ENCODE data around the gene SETD4. TPM values are rescaled to one million over a fixed set of nuclear protein-coding genes. Genes with fewer than 3 reads are reported as not detected.

Gene SETD4
- total RNA-seq, 6 experiments from 2014 or later: 7.6 to 10.1 (median 8.7) TPM

GRCh38 chr21:36034211-36034913, 26.0 kb downstream of the SETD4 start:
- H3K4me3 Mint-ChIP-seq: no peak overlapping the region
- no peak for DNase-seq
- H3K27me3 Mint-ChIP-seq (ENCODE audit: insufficient read depth): no peaks in the 10 kb centered on the region; the same call in 1 of the 2 replicates
- no peak overlapping the region for H3K27ac Mint-ChIP-seq
- H3K4me1 Mint-ChIP-seq (ENCODE audit: low read depth): no peaks in the 10 kb centered on the region
- peaks cover 37% of the 10 kb centered on the region for H3K36me3 Mint-ChIP-seq (ENCODE audit: low read depth)
- no peaks in the 10 kb centered on the region for H3K9me3 Mint-ChIP-seq
- TF ChIP-seq CTCF (IDR thresholded peaks at IDR 0.05): no peak

GRCh38 chr21:36032647-36033406, 27.5 kb downstream of the SETD4 start:
- H3K36me3 Mint-ChIP-seq (ENCODE audit: low read depth): peaks cover 22% of the 10 kb centered on the region
- H3K4me1 Mint-ChIP-seq (ENCODE audit: low read depth): peaks cover 9% of the 10 kb centered on the region
- TF ChIP-seq CTCF (IDR thresholded peaks at IDR 0.05): no peak
- DNase-seq: no peak
- H3K27ac Mint-ChIP-seq: no peak overlapping the region
- H3K27me3 Mint-ChIP-seq (ENCODE audit: insufficient read depth): no peaks in the 10 kb centered on the region; the same call in 1 of the 2 replicates
- no peak overlapping the region for H3K4me3 Mint-ChIP-seq
- H3K9me3 Mint-ChIP-seq: no peaks in the 10 kb centered on the region

- DNase-seq: peak; percentile 15
- H3K4me3 Mint-ChIP-seq: no peak overlapping the region
- no peaks in the 10 kb centered on the region for H3K9me3 Mint-ChIP-seq
- no peak for TF ChIP-seq CTCF (IDR thresholded peaks at IDR 0.05)
- no peak overlapping the region for H3K27ac Mint-ChIP-seq
- H3K36me3 Mint-ChIP-seq (ENCODE audit: low read depth): peaks cover 12% of the 10 kb centered on the region
- no peaks in the 10 kb centered on the region; the same call in 1 of the 2 replicates for H3K27me3 Mint-ChIP-seq (ENCODE audit: insufficient read depth)
- H3K4me1 Mint-ChIP-seq (ENCODE audit: low read depth): peaks cover 19% of the 10 kb centered on the region
Measured at GRCh38 chr21:36030581-36031189, 29.6 kb downstream of the SETD4 start.

- Mint-ChIP-seq H3K27ac (no peak overlapping the region), H3K36me3 (ENCODE audit: low read depth) (no peaks in the 10 kb centered on the region), H3K4me3 (no peak overlapping the region)
Measured at GRCh38 chr21:36029309-36029708, 31.0 kb downstream of the SETD4 start.

More at GRCh38 chr21:36029309-36029708, 31.0 kb downstream of the SETD4 start:
- no peaks in the 10 kb centered on the region for H3K9me3 Mint-ChIP-seq
- H3K27me3 Mint-ChIP-seq (ENCODE audit: insufficient read depth): no peaks in the 10 kb centered on the region; the same call in 1 of the 2 replicates
- H3K4me1 Mint-ChIP-seq (ENCODE audit: low read depth): peaks cover 19% of the 10 kb centered on the region
- DNase-seq: no peak
- no peak for TF ChIP-seq CTCF (IDR thresholded peaks at IDR 0.05)

All from HFFc6 (cell line).